Prostate gland (tissue), 2 donors: ENCODE measurements around the gene MARF1. TPM values are rescaled to one million over a fixed set of nuclear protein-coding genes. Genes with fewer than 3 reads are reported as not detected.

Experiments
- DNase-seq: peaks from one replicate; pipeline ENCODE4 v3.0.0-alpha.2; 2019; ENCODE audit warnings: low spot score
- H3K27ac ChIP-seq, 2 donors: fragments of 200-600 bp; sonication (generic); 2 replicates each; pipeline ENCODE4 v1.5.1; 2017 to 2019
- H3K27me3 ChIP-seq: fragments of 200-600 bp; sonication (generic); replicated peaks from 2 replicates; pipeline ENCODE4 v1.5.1; 2019; ENCODE audit not compliant: insufficient read depth
- H3K36me3 ChIP-seq, 2 donors: fragments of 200-600 bp; sonication (generic); 1 replicate in 1 of 2; 2 replicates in 1 of 2; pipeline versions ENCODE4 v1.5.1 to v1.8.1; 2017 to 2019
- H3K4me1 ChIP-seq: fragments of 200-600 bp; sonication (generic); replicated peaks from 2 replicates; pipeline ENCODE4 v1.5.1; 2019
- H3K4me3 ChIP-seq, 2 donors: fragments of 200-600 bp; sonication (generic); 2 replicates each; pipeline ENCODE4 v1.5.1; 2017 to 2019
- H3K9me3 ChIP-seq: fragments of 200-600 bp; sonication (generic); 2 replicates; pipeline ENCODE4 v1.5.1; 2017
- CTCF ChIP-seq, 4 experiments: fragments of 200-600 bp in 2 of 4; fragments of 450-650 bp in 2 of 4; sonication (generic) in 2 of 4; IDR thresholded peaks; 1 replicate in 3 of 4; 2 replicates in 1 of 4; pipeline ENCODE4 v1.5.1; 2016 to 2019; ENCODE audit warnings: antibody characterized with exemption in 4 of 4, mild to moderate bottlenecking in 2 of 4, moderate library complexity in 2 of 4
- POLR2A ChIP-seq: fragments of 450-650 bp; IDR thresholded peaks from one replicate; pipeline ENCODE4 v1.6.1; 2016; ENCODE audit warnings: antibody characterized with exemption, mild to moderate bottlenecking
- POLR2AphosphoS5 ChIP-seq: sonication (generic); formaldehyde crosslinking; IDR thresholded peaks from one replicate; pipeline ENCODE4 v1.6.1; 2017; ENCODE audit warnings: antibody characterized with exemption
- WGBS: methylation state at CpG from one replicate; pipeline ENCODE4 v1.1.5; 2018; 5-methylcytosine and 5-hydroxymethylcytosine counted together
- intact Hi-C: fragments of 100-400 bp; cut with DNase I; formaldehyde crosslinking; loops from one replicate; pipeline ENCODE4 v1.14.2; 2022
- total RNA-seq, 2 donors: library from RNA; depleted of rRNA; stranded (reverse); fragments of >200 nt; gene quantifications; one replicate each; pipeline ENCODE4 v1.1.0, GENCODE V29; 2016

The MARF1 gene
- total RNA-seq, 2 donors from 2014 or later, result 33.3 to 54.2 TPM

GRCh38 chr16:15621889-15622288 lies 21.1 kb downstream of the MARF1 start:
- WGBS, result 100% methylated on average over 8 of the region's 8 CpGs
- no peak for DNase-seq
- Histone ChIP-seq H3K27me3 (no peaks in the 10 kb centered on the region), H3K27ac (no peak overlapping the region), H3K9me3 (no peaks in the 10 kb centered on the region), H3K4me1 (no peaks in the 10 kb centered on the region), H3K36me3 (peaks cover 6 to 12% of the 10 kb centered on the region in 2 donors), H3K4me3 (no peak overlapping the region)
- TF ChIP-seq POLR2AphosphoS5 (no peak), CTCF (IDR thresholded peaks at IDR 0.05) (no peak), POLR2A (no peak)
- intact Hi-C loops, result no loop called here

- Histone ChIP-seq H3K4me3 (no peak overlapping the region), H3K27ac (no peak overlapping the region), H3K4me1 (no peaks in the 10 kb centered on the region), H3K9me3 (no peaks in the 10 kb centered on the region), H3K36me3 (peaks cover 11 to 12% of the 10 kb centered on the region in 2 donors), H3K27me3 (no peaks in the 10 kb centered on the region)
- TF ChIP-seq CTCF (IDR thresholded peaks at IDR 0.05), result no peak
- TF ChIP-seq POLR2AphosphoS5, result no peak
- no peak for TF ChIP-seq POLR2A
- WGBS, result 71% methylated on average over 4 of the region's 4 CpGs
- no peak for DNase-seq
- intact Hi-C loops, result no loop called here
Observed at GRCh38 chr16:15621456-15621855, 21.5 kb downstream of the MARF1 start.

DNA sequence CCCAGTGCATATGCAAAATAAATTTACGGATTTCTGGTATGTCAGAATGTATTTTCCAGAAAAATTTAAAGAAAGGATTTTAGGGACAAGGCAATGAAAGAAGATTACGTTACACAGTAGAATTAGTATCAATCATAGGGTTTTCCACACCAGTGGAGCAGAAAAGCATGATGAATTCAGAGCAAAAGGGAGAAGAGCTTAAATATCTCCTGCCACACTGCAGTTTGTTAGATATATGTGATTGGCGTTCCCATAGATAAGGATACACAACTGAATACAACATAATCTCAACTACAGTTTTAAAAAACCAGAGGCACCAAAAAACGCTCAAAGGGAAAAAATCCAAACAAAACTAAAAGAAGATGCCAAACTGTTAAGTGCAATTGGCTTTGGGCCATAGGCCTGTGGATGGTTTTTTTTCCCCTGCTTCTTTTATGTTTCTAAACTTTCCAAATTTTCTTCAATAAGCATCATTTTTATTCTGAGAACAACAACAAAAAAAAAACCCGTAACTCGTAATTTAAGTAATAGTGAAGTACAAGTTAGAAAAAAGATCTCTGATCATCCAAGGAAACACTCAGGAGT lies 22.3 kb downstream of the MARF1 start:
- H3K36me3 ChIP-seq, result peaks cover 12% of the 10 kb centered on the region in 2 donors
- intact Hi-C loops, result no loop called here
- H3K9me3 ChIP-seq, result no peaks in the 10 kb centered on the region

GRCh38 chr16:15618392-15618791 lies 24.6 kb downstream of the MARF1 start:
- H3K27ac ChIP-seq, result no peak overlapping the region
- H3K9me3 ChIP-seq, result no peaks in the 10 kb centered on the region
- no peak for TF ChIP-seq POLR2AphosphoS5
- TF ChIP-seq CTCF (IDR thresholded peaks at IDR 0.05), result no peak
- H3K4me3 ChIP-seq, result no peak overlapping the region
- intact Hi-C loops, result no loop called here
- H3K27me3 ChIP-seq, result no peaks in the 10 kb centered on the region
- H3K4me1 ChIP-seq, result no peaks in the 10 kb centered on the region
- no peak for DNase-seq
- 77% methylated on average over 4 of the region's 4 CpGs for WGBS
- H3K36me3 ChIP-seq, result peaks cover 0 to 9% of the 10 kb centered on the region in 2 donors

More for the DNA sequence above, 22.3 kb downstream of the MARF1 start:
- no peaks in the 10 kb centered on the region for H3K27me3 ChIP-seq
- H3K4me1 ChIP-seq, result no peaks in the 10 kb centered on the region
- no peak overlapping the region for H3K4me3 ChIP-seq
- 76% methylated on average over 6 of the region's 6 CpGs for WGBS
- no peak overlapping the region for H3K27ac ChIP-seq
- no peak for DNase-seq
- TF ChIP-seq POLR2AphosphoS5, result no peak
- TF ChIP-seq CTCF (IDR thresholded peaks at IDR 0.05), result no peak
- TF ChIP-seq POLR2A, result no peak

DNA sequence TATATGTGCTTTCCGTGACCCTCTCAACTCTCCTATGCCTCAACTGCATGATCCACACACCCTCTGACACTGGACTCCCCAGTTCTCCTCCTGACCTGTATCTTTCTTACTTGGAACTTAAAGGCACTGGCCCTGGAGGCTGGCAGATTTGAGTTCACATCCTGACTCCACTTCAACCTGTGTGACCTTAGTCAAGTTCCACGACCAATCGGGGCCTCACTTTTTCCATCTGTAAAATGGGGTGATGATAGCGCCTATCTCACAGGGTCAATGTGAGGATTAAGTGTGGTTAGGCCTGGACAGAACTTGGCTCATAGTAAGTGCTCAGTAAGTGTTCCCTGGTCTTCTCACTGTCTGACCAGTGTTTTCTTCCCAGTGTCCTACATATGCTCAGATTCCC lies 25.1 kb downstream of the MARF1 start:
- Histone ChIP-seq H3K36me3 (peaks cover 0 to 9% of the 10 kb centered on the region in 2 donors), H3K9me3 (no peaks in the 10 kb centered on the region), H3K4me3 (no peak overlapping the region), H3K27me3 (no peaks in the 10 kb centered on the region), H3K4me1 (no peaks in the 10 kb centered on the region), H3K27ac (no peak overlapping the region)
- TF ChIP-seq CTCF (IDR thresholded peaks at IDR 0.05), result no peak
- no peak for TF ChIP-seq POLR2A
- TF ChIP-seq POLR2AphosphoS5, result no peak
- intact Hi-C loops, result no loop called here
- 97% methylated on average over 4 of the region's 4 CpGs for WGBS
- DNase-seq, result no peak
